WI38 (cell line): ENCODE measurements around the gene MAPK1.
A peak's percentile ranks its signal among the peaks of the same experiment; 100 is the strongest.

Experiments
- H3K4me3 ChIP-seq: 2 replicates; pipeline ENCODE4 v1.5.1; 2011; ENCODE audit warnings: low read depth, mild to moderate bottlenecking, control low read depth, low read length
- TF ChIP-seq, protein P1 (sequence below): IDR thresholded peaks from 2 replicates; pipeline ENCODE4 v1.5.1; 2012; ENCODE audit warnings: low read depth, mild to moderate bottlenecking, control low read depth, low read length

The MAPK1 gene

DNA sequence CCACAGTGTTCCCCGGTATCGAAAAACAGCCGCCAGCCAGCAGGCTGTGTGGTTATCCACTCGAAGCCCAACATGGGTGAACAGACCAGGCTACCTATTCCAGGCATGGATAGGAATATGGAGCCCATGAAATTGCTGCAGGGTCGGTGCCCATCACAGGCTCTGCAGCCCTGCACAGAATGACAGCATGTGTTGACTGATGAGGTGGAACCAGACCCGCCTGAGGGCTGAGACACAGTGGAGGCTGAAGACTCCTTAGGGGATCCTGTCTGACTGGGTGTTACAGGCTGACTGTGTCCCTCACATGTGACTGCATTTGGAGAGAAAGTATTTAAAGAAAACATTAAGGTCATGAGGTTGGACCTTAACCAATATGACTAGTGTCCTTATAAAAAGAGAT lies 125.7 kb downstream of the MAPK1 start:
- H3K4me3 ChIP-seq: no peak overlapping the region
- TF ChIP-seq, protein P1, sequence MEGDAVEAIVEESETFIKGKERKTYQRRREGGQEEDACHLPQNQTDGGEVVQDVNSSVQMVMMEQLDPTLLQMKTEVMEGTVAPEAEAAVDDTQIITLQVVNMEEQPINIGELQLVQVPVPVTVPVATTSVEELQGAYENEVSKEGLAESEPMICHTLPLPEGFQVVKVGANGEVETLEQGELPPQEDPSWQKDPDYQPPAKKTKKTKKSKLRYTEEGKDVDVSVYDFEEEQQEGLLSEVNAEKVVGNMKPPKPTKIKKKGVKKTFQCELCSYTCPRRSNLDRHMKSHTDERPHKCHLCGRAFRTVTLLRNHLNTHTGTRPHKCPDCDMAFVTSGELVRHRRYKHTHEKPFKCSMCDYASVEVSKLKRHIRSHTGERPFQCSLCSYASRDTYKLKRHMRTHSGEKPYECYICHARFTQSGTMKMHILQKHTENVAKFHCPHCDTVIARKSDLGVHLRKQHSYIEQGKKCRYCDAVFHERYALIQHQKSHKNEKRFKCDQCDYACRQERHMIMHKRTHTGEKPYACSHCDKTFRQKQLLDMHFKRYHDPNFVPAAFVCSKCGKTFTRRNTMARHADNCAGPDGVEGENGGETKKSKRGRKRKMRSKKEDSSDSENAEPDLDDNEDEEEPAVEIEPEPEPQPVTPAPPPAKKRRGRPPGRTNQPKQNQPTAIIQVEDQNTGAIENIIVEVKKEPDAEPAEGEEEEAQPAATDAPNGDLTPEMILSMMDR: no peak

DNA sequence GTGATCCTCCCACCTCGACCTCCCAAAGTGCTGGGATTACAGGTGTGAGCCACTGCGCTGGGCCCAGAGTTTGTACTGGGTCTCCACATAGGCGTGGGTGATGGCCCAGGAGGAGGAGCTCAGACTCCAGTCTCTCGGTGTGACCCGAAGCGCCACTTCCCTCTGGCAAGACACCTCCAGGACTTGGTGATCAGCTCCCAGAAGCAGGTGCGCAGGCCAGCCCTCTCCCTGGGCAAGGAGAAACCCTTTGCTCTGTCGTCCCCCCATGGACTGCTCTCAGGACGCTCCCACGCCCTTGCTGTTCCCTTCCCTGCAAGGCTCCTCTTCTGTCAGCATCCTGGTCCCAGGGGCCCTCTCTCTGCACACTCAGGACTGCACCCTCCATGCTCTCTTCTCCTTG lies 126.4 kb downstream of the MAPK1 start:
- H3K4me3 ChIP-seq: no peak overlapping the region
- TF ChIP-seq, protein P1: no peak

DNA sequence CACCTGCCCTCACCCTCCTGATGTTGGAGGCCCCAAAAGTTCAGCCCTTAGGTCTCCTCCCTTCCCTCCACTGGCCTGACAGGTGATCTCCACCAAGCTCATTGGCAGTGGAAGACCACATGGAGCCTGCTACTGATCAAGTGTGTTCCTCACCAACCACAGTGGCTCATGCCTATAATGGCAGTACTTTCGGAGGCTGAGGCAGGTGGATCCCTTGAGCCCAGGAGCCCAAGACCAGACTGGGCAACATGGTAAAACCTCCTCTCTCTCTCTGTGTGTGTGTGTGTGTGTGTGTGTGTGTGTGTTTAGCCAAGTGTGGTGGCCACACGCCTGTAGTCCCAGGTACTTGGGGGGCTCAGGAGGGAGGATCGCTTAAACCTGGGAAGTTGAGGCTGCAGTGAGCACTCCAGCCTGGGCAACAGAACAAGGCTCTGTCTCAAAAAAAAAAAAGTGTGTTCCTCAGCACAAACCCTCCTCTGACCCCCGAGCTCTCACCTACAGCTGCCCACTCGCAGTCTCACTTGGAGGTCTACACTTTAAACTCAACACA lies 127.5 kb downstream of the MAPK1 start:
- TF ChIP-seq, protein P1: no peak
- H3K4me3 ChIP-seq: no peak overlapping the region

- H3K4me3 ChIP-seq: no peak overlapping the region
- TF ChIP-seq, protein P1: no peak
Measured at GRCh38 chr22:21738966-21739365, 128.5 kb downstream of the MAPK1 start.

- H3K4me3 ChIP-seq: no peak overlapping the region
- TF ChIP-seq, protein P1: no peak
Measured at GRCh38 chr22:21738081-21738480, 129.4 kb downstream of the MAPK1 start.

DNA sequence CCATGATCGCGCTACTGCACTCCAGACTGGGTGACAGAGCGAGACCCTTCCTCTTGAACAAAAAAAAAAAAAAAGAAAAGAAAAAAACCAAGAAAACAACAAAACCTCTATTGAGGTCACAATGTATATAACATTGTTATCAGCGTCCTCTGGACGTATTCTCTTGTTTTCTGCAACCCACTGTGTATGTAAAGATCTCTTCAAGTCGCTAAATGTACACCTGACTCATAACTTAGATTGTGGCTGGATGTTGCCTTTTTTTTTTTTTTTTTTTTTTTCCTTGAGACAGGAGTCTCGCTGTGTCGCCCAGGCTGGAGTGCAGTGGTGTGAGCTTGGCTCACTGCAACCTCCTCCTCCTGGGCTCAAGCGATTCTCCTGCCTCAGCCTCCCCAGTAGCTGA lies 130.5 kb downstream of the MAPK1 start:
- no peak overlapping the region for H3K4me3 ChIP-seq
- TF ChIP-seq, protein P1: no peak

GRCh38 chr22:21736084-21736642 lies 131.3 kb downstream of the MAPK1 start:
- H3K4me3 ChIP-seq: peak overlapping the region; percentile 50
- TF ChIP-seq, protein P1: no peak
